ENCODE data around the gene PTPRM.

PTPRM gene

GRCh38 chr18:7839548-7839947 lies 272.4 kb downstream of the PTPRM start (continued):
- no peak for TF ChIP-seq REST (tag by site-specific recombination; IDR thresholded peaks at IDR 0.05)
- TF ChIP-seq ZNF112 (tag by site-specific recombination; IDR thresholded peaks at IDR 0.05), result no peak
- no peak for TF ChIP-seq ZNF785 (tag by site-specific recombination; IDR thresholded peaks at IDR 0.05)
- no peak for TF ChIP-seq ZNF138 (tag by site-specific recombination; IDR thresholded peaks at IDR 0.05; ENCODE audit: borderline replicate concordance)
- TF ChIP-seq, protein P1, sequence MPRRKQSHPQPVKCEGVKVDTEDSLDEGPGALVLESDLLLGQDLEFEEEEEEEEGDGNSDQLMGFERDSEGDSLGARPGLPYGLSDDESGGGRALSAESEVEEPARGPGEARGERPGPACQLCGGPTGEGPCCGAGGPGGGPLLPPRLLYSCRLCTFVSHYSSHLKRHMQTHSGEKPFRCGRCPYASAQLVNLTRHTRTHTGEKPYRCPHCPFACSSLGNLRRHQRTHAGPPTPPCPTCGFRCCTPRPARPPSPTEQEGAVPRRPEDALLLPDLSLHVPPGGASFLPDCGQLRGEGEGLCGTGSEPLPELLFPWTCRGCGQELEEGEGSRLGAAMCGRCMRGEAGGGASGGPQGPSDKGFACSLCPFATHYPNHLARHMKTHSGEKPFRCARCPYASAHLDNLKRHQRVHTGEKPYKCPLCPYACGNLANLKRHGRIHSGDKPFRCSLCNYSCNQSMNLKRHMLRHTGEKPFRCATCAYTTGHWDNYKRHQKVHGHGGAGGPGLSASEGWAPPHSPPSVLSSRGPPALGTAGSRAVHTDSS (tag by site-specific recombination; IDR thresholded peaks at IDR 0.05), result no peak
- TF ChIP-seq ZNF398 (tag by site-specific recombination; IDR thresholded peaks at IDR 0.05), result no peak

GRCh38 chr18:7840411-7840810 lies 273.3 kb downstream of the PTPRM start:
- no peak overlapping the region for H3K27ac ChIP-seq (ENCODE audit: extremely low read depth, low read depth, low read length)
- no peaks in the 10 kb centered on the region for H3K9me3 ChIP-seq (ENCODE audit: control insufficient read depth, insufficient read depth, low read depth, low read length)
- CTCF ChIA-PET, result no interaction called here
- H3K36me3 ChIP-seq (ENCODE audit: control insufficient read depth in 2 of 2, insufficient read depth in 1 of 2, low read length in 2 of 2), result no peaks in the 10 kb centered on the region
- POLR2A ChIA-PET, result no interaction called here
- TF ChIP-seq ZNF600 (tag by site-specific recombination; IDR thresholded peaks at IDR 0.05) (no peak), ZSCAN30 (tag by site-specific recombination; IDR thresholded peaks at IDR 0.05) (no peak), ZNF26 (tag by site-specific recombination; IDR thresholded peaks at IDR 0.05) (no peak), ZNF621 (tag by site-specific recombination; IDR thresholded peaks at IDR 0.05) (no peak), GLI2 (tag by site-specific recombination; IDR thresholded peaks at IDR 0.05; ENCODE audit: borderline replicate concordance, low read depth) (no peak), ZNF660 (tag by site-specific recombination; IDR thresholded peaks at IDR 0.05) (no peak), SCRT1 (tag by site-specific recombination; IDR thresholded peaks at IDR 0.05; ENCODE audit: borderline replicate concordance) (no peak)
- TF ChIP-seq, protein P2, sequence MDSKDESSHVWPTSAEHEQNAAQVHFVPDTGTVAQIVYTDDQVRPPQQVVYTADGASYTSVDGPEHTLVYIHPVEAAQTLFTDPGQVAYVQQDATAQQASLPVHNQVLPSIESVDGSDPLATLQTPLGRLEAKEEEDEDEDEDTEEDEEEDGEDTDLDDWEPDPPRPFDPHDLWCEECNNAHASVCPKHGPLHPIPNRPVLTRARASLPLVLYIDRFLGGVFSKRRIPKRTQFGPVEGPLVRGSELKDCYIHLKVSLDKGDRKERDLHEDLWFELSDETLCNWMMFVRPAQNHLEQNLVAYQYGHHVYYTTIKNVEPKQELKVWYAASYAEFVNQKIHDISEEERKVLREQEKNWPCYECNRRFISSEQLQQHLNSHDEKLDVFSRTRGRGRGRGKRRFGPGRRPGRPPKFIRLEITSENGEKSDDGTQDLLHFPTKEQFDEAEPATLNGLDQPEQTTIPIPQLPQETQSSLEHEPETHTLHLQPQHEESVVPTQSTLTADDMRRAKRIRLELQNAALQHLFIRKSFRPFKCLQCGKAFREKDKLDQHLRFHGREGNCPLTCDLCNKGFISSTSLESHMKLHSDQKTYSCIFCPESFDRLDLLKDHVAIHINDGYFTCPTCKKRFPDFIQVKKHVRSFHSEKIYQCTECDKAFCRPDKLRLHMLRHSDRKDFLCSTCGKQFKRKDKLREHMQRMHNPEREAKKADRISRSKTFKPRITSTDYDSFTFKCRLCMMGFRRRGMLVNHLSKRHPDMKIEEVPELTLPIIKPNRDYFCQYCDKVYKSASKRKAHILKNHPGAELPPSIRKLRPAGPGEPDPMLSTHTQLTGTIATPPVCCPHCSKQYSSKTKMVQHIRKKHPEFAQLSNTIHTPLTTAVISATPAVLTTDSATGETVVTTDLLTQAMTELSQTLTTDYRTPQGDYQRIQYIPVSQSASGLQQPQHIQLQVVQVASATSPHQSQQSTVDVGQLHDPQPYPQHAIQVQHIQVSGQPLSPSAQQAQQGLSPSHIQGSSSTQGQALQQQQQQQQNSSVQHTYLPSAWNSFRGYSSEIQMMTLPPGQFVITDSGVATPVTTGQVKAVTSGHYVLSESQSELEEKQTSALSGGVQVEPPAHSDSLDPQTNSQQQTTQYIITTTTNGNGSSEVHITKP (tag by site-specific recombination; IDR thresholded peaks at IDR 0.05), result no peak
- no peak overlapping the region for H3K4me3 ChIP-seq (ENCODE audit: low read depth, low read length)
- no peaks in the 10 kb centered on the region for H3K4me1 ChIP-seq (ENCODE audit: control insufficient read depth, insufficient read depth, low read length)

Measured in HEK293 (cell line).